ENCODE data around the gene UBE2D2. TPM values are rescaled to one million over a fixed set of nuclear protein-coding genes. Genes with fewer than 3 reads are reported as not detected.

The UBE2D2 gene
- total RNA-seq, 1 donor from 2014 or later = 104 TPM

DNA sequence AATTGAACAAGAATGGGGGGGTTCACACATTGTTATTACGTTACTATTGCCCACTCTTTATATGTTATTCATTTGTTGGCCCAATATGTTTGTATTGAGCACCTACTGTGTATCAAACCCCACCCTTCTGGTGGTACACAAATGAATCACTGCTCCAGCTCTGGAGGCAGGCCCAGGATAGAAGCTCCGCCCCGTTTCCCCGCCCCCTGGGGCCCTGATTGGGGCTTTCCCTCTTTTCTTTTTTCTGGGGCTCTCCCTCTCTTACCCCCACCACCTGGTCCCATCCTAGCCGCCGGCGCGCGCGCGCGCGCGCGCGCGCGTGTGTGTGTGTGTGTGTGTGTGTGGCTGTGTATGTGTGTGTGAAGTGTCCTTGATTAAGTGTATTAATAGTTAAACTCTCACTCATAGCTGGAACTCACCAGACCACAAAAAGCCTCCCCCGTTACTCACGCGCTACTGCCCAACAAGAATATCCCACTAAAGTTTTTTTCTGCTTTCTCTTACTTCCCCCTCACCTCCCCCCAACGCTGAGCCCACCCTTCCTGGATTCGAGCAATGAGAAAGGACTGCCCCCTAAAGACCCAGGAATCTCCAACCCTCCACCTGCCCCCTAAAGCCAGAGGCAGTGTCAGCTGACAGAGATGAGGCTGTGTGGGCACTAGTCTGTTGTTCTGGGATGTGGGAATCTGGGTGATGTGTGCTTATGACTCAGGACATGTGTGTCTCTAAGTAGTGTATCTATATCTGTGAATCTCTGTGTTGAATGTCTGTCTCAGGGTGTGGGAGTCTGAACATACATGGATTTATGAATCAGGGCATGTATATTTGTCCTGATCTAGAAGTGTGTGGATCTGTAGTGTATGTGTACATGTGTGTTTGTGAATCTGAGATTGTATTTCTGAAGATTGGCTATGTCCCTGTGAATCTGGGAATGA, 91.0 kb downstream of the UBE2D2 start:
- peak; percentile 89 for DNase-seq (ENCODE audit: low spot score)
- intact Hi-C loops (cut with DNase I) = no loop called here
- ATAC-seq = peak; percentile 65

DNA sequence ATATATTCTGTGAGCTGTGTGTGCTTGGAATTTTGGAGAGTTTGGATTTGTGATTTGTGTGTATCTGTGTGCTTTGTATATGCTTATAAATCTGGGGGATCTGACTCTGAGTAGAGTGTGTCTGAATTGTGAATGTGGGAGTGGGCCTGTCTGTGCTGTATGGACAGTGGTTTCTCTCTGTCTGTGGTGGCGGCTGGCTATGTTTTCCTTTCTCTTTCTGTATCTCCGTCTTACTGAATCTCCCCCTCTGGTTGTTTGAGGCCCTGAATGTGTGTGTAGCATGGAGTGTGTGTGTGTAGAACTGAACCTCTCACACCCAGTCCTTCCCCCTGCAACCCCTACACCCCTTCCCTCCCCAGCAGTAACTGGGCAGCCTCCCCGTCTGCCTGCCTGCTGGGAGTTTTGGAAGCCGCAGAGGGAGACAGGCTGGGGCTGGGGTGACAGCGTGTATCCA, 91.7 kb downstream of the UBE2D2 start:
- intact Hi-C loops (cut with DNase I) = no loop called here
- no peak for ATAC-seq
- DNase-seq (ENCODE audit: low spot score) = no peak

DNA sequence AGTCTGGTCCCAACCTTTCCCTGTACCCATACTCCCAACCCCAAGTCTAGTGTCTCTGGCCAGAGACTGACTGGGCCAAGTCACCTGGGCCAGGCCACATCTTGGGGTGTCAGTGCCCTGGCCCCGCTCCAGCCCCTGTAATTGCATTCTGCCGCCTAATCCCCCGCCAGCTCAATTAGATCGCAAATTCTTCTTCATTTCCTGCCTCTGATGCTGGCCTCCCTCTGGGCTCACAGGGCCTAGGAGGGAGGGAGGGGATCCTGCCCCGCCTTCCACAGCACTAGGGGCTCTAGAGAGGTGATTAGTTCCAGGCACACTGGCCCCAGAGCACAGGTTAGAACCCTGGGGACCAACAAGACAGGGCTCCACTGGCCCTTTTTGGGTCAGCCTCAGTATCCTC, 92.5 kb downstream of the UBE2D2 start:
- intact Hi-C loops (cut with DNase I) = no loop called here
- DNase-seq (ENCODE audit: low spot score) = no peak
- no peak for ATAC-seq

DNA sequence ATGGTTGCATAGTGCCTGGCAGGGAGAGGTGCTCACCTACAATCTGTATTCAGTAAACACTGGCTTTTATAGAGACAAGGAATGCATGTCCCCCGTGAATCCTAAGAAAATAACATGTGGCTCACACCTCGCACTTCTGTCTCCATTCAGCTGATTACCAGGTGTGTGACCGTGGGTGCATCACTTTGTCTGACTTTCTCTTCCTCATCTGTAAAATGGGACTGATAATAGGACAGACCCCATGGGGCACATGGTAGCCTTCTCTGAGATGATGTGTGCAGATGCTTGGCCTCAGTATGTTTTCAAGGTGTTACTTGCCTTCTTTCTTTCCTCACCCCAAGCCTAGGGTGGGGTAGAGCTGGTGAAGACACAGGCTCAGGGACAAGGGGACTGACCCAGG, 93.3 kb downstream of the UBE2D2 start:
- no peak for ATAC-seq
- intact Hi-C loops (cut with DNase I) = no loop called here

DNA sequence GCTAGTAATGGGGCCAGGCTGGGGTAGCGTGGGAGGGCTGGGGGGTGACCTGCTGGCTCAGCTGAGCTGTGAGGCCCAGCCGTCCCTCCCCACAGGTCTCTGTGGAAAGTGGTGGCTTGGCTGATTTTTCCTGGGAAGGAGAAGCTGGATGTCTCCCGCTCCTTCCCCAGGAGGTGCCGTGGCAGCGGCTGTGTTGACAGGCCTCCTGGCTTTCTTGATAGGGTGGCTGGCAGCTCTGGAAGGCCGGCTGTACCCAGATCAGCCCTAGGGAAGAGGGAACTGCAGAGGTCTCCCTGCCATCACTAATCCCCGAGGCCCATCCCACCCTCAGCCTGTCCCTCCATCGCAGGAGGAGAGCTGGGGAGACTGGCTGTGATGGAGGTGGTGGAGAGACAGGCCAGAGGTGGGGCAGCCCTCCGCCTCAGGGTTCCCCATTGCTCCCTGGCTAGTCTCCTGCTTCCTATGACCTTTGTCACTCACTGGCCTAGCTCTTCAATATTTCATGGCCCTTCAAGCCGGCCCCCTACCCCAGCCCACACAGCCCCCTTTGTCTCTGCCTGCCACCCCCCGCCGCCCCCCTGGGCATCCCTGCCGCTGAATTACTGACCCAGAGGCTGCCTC, 93.8 kb downstream of the UBE2D2 start:
- no peak for DNase-seq (ENCODE audit: low spot score)
- intact Hi-C loops (cut with DNase I) = no loop called here
- no peak for ATAC-seq

More for the DNA sequence above, 93.3 kb downstream of the UBE2D2 start:
- no peak for DNase-seq (ENCODE audit: low spot score)

DNA sequence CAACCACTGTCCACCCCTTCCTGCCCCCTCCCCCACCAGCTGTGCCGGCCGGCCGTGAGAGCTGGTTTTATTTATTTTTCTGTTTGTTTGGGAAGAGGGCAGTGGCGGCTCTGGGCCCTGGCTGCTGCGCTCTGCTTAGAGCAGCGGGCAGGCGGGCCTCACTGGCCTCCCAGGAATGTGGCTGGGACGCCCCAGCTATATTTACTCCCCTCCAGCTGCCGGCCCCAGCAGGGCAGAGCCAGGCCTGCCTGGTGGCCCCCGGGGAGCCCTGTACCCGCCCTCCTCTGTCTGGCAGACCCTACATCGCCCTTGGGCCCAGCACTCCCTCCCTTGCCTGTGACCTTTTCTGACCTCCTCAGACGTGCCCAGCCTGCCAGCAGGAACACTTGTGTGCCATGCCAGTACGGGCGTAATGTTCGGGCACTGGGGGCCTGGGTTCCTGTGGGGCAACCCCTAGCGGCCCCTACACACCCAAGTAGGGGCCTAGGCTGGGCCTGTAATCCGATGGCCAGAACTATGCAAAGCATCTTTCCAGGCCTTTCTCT, 94.7 kb downstream of the UBE2D2 start:
- intact Hi-C loops (cut with DNase I) = no loop called here
- ATAC-seq (peak; percentile 33), DNase-seq (ENCODE audit: low spot score) (peak; percentile 81)

DNA sequence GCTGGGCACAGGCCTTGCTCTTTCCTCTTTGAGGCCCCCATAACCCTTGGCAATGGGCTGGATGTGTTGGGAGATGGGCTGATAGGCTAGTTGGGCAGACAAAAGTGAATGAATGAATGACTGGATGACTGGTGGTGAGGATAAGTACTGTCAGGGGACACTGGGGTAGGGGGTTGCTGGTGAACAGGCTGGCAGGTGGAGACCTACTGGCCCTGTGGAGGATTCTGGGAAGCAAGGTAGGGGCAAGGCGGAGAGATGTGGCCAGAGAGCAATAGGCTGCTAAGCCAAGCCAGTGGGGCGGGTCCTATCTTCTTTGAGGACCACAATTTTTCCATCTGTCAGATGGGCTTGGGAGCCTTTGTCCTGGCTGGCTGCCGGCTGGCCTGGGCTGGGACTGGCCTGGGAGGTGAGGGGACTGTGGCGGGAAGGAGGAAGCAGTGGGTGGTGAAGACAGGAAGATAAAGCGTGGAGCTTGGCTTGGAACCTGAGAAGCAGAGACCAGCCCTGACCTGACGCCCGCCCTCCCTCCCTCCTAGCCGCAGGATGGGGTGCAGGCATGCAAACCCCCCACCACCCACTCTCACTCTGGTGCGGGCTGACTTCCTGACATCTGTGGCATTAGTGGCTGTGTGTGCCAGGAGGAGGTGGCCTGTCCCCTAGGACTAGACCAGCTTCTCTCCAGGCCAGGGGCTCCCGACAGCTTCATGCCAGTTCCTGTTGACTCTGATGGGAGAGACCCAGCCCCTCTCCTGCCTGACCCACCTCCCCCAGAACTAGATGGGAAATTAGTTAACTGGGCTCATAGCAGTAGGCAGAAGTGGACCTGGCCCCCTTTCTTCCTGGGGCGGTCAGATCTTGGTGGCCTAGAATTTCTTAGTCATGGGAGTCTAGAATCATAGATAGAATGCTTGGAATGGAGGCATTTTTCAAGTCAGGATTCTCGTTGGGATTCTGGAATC, 96.5 kb downstream of the UBE2D2 start:
- intact Hi-C loops (cut with DNase I) = no loop called here
- ATAC-seq (no peak), DNase-seq (ENCODE audit: low spot score) (no peak)

DNA sequence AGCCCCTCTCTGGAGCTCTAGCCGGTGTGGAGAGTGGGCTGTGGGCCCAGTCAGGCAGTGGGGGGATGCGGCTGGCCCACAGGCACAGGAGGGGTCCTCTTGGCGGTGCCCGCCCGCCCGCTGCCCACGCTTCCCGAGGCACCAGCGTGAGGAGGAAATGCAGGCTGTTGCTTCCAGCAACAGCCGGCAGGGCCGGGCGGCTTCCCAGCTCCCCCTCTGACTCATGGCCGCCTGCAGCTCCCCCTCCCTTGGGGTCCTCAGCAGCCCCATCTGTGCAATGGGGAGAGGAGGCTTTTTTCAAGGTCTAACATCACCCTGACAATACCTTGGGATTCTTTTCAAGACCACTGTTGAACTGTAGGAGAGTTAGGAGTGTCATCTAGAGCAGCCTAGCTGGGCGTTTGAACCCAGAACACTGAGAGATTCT, 97.4 kb downstream of the UBE2D2 start:
- intact Hi-C loops (cut with DNase I) = no loop called here
- ATAC-seq = no peak
- no peak for DNase-seq (ENCODE audit: low spot score)

DNA sequence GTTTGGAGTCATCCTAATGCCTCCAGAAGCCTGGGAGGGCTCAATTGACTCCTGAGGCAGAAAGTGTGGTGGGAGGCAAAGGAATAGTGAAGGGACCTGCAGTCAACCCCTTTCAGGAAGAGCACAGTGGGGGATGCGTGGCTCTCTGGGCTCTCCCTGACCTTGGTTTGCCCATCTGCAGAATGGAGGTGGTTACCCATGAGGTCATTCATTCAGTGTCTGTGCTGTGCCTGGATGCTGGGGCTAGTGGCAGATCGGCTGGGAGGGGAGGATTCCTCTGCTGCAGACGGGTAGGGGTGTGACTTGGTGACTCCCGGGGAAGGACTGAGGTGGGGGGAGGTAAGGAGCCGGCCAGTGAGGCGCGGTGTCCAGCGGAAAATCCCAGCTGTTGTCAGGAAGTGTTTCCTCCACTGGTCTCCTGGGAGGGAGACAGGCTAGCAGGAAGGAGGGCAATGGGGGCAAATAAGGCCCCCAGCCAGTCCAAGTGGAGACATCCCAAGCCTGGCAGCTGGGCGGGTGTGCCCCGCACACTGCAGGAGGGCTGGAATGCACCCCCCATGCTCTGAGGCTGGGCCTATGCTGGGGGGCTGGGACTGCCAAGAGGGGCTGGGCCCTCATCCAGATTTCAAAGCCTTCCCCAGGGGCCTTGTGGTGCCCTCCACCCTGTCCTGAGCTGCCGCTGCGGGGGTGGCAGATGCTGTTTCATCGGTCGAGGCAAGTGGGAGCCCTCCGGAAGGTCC, 98.0 kb downstream of the UBE2D2 start:
- intact Hi-C loops (cut with DNase I) = no loop called here
- no peak for DNase-seq (ENCODE audit: low spot score)

DNA sequence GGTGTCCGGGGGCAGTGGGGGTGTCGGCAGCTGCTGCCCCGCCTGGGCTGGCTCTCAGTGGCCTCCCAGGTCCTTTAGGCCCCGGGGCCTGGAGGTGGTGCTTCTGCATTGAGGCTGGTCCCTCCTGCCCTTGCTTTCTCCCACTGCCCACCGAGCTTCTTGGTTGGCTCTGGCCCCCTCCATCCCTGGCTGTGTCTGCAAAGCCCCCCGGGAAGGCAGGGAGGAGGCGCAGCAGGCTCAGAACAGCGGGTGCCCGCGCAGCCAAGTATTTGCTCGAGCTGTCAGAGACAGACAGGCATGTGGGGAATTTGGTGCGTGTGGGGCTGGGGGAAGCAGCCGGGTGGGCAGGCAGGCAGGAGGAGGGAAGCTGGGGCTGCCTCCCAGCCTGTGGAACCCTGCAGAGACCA, 98.6 kb downstream of the UBE2D2 start:
- intact Hi-C loops (cut with DNase I) = no loop called here
- no peak for DNase-seq (ENCODE audit: low spot score)
- ATAC-seq = no peak

More for the DNA sequence above, 98.0 kb downstream of the UBE2D2 start:
- peak; percentile 14 for ATAC-seq

DNA sequence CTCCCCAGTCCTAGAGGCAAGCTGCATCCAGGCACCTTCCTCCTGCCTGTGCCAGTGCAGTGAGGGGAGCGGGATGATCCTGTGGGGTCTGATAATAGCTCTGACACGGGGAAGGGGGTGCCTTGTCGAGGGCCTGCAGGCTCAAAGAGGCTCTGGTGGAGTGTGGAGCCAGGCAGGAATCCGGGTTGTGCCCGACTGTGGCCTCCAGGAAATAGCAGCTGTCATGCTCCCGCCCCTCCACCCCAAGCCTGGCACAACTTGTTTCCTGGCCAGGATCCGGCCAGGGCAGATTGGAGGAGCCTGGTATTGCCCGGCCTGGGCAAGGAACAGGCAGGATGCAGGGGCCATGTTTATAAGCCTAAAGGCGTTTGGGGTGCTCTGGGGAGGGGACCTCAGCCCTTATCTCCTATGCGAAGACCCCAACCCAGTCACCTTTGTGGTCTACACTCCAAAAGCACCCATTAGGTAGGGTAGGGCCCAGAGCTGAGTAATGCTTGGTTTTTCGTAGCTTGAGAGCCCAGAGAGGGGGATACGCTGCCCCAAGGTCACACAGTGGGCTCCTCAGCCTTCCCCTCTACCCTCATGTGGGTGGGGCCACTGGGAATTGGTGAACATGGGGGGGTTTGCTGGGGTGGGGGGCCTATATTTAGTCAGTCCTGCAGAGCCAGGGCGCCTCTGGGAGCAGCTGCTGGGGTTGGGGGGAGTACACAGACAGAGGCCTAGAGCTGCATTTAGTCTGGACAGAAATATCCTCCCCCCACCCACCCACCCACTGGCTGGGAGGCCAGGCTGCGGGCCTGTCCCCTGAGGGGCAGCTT, 99.2 kb downstream of the UBE2D2 start:
- intact Hi-C loops (cut with DNase I) = no loop called here
- peak; percentile 78 for DNase-seq (ENCODE audit: low spot score)

DNA sequence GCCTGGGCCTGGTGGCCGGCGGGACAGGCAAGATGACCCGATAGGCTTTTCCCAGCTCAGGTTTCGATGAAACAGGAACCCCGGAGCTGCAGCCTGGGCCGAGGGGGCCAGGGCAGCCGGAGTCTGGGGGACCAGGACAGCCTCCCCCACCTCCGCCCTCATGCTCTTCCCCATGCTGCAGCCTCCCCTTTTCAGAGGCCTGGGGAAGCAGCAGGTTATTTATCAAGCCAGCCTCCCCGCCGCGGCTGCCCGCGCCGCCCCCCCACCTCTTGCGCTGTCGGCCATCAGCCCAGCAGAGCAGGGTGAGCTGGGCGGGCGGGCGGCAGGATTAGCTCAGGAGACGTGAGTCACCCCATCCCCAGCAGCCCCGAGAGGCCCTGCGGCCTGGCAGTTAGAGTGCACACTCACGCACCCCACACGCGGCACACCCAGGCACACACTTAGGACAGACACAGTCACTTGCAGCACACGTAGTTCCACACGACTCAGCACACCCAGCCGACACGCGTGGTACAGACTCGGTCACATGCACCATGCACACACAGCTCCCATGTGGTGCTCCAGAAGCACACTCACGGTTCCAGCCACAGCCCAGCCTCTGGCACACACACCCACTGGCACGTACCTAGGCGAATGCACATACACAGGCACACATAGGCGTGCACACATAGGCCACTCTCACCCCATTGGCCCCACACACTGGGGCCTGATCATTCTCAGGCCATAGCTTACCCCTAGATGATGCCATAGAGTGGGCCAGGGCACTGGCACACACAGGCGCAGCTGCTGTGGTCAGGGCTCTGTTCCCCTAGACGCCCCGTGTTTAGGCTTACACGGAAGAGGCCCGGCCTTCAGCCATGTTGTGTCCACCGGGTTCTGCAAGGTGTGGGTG, 100.0 kb downstream of the UBE2D2 start:
- DNase-seq (ENCODE audit: low spot score) (peak; percentile 86), ATAC-seq (peak; percentile 81)
- intact Hi-C loops (cut with DNase I) = no loop called here

More for the DNA sequence above, 99.2 kb downstream of the UBE2D2 start:
- peak; percentile 27 for ATAC-seq

DNA sequence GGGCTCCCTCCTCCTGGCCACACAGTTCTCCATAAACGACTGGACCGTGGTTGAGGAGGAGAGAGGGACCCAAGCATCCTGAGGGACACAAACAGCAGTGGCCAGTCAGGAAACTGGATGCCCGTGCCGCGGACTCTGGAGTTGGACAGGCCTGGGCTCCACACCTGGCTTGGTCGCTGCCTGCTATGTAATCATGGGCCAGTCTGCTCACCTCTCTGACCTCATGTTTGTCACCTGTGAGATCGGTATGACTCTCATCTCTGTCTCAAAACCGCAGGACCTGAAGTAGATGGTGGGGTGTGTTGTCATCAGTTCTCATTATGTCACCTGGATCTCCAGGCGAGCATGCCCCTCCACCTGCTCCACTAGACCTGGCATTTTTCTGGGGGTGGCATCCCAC, 101.5 kb downstream of the UBE2D2 start:
- DNase-seq (ENCODE audit: low spot score) (no peak), ATAC-seq (no peak)
- intact Hi-C loops (cut with DNase I) = no loop called here

DNA sequence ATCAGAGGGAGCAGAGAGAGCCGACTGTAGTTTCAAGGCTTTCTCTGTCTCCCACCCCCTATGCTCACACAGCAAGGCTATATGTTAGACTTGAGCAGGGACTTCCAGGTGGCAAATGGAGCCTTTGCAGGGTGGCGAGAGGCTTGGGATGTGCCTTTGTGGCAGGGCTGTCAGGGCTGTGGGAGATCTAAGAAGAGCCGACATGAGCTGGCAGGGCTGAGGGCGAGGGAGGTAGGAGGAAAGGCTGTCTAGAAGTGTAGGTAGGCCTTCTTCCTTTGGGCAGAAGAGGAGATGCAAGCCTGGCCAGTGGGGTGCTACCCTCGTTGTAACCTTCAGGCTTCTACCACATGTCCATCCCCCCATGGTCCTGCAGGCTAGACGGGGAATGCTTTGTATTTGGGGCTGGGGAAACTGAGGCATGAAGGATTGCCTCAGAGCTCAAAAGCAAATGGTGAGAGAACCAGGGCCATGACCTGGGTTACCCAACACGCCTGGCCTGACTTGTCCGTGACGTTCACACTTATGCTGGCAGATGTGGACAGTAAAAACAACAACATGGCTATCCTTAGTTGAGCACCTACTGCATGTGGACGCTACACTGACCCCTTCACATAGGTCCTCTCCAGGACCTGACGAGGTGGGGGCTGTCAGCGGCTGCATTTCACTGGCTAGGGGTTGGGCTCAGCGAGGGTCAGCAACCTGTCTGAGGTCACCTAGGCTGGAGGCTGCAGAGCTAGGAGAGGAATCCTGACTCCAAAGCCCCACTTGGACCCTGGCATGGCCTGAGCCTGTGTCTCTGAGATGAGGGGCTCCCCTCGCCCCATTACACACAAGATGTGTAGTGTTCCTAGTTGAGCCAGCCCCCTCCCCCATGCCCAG, 102.3 kb downstream of the UBE2D2 start:
- ATAC-seq (no peak), DNase-seq (ENCODE audit: low spot score) (no peak)
- intact Hi-C loops (cut with DNase I) = no loop called here

DNA sequence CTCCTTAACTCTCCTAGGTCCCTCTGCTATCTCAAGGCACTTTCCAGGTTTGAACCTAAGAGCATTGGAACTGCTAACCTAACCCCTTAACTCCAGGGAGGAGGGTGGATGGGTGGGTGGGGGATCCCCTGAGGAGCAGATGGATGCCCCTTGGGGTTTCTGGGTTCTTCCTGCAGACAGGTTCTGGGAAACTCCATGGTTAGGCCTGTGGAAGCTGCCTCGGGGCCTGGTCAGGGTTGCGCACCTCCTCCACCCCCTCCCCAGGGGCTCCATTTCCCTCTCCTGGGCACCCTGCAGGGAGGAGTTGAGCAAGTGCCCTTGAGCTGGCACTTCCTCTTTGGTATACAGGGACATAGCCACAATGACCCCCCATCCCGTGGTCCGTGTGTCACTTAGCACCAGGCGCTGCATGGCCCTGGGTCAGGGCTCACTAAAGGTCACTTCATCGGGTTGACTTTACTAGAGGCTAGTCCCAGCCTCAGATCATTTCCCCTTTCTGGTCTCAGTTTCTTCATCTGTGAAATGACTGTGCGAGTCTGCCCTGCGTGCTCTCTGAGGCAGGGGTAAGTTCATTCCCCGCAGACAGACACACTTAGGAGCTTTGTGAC, 103.1 kb downstream of the UBE2D2 start:
- no peak for ATAC-seq
- intact Hi-C loops (cut with DNase I) = no loop called here
- DNase-seq (ENCODE audit: low spot score) = no peak

Measured in sciatic nerve (tissue), 2 donors.